CD4-positive, alpha-beta T cell treated with Interleukin-6 for 4 hours (primary cell): ENCODE data around the gene ADAMTS15.

Experiments
- DNase-seq: peaks from one replicate; pipeline ENCODE4 v3.0.0-alpha.2; 2020; ENCODE audit warnings: mixed read lengths

ADAMTS15 gene

DNA sequence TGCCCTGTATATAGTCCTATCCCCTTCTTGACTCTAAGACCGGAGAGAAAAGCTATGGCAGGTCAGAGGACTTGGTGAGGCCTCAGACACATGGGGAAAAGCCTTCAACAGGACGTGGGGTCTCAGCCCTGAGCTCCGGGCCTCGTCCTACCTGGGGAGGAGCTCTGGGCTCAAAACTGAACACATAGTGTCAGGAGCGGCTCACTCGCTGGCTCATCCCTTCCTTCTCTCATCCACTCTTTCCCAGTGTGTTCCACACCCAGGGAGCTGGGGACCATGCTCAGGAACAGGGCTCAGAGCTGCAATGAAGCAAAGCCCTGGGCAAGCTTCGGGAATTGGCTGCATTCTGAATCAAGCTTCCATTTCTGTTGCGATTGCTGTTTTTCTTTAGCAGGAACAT, 14.5 kb downstream of the ADAMTS15 start:
- no peak for DNase-seq

DNA sequence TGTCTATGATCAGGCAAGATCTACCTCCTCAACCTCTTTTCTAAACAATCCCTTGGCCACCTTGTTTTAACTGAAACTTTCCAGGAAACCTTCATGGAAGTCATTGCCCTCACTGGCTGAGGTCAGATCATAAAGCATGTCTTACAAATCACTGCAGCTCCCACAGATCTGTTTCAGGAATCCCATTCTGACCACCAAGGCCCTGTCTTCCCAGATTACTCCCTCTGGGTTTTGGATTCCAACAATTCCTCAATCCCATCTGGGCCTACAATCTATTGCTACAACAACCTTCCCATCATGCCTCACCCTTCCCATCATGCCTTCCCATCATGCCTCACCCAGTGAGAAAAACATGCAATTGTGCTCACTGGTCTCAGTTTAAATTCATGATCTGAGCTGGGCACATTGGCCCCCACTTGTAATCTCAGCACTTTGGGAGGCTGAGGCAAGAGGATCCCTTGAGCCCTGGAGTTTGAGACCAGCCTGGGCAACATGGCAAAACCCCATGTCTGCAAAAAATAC, 15.9 kb downstream of the ADAMTS15 start:
- no peak for DNase-seq

DNA sequence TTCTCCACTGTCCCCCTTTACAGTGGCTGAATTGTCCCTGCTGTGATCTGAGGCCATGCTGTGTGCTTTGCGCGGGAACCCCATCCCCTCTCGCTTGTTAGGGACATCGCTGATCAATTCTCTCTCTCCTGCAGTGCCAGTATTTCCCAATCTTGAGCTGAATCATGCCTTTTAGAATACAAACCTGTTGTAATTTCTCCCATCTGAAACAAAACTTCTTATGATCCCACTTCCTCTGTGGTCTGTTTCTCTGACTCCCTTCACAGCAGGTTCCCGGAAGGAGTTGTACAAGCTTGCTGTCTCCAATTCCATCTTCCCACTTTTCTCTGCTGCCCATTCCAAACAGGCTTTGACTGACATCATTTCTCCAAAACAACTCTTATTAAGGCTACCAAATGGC, 16.8 kb downstream of the ADAMTS15 start:
- no peak for DNase-seq

- no peak for DNase-seq
These were observed 18.9 kb downstream of the ADAMTS15 start for GRCh38 chr11:130467116-130467900.

DNA sequence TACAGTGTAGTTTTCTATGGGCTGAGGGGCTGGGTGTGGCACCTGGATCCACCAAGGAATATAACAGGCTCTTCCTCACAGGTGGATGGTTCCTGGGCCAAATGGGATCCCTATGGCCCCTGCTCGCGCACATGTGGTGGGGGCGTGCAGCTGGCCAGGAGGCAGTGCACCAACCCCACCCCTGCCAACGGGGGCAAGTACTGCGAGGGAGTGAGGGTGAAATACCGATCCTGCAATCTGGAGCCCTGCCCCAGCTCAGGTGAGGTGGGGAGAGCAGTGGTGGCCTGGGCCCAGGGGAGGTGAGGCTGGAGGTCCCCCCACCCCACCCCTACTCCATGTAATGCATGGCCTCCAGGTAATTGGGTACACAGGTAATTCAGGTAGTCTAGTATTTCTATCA, 20.7 kb downstream of the ADAMTS15 start:
- DNase-seq: no peak

GRCh38 chr11:130470832-130471706, 22.6 kb downstream of the ADAMTS15 start:
- DNase-seq: no peak

DNA sequence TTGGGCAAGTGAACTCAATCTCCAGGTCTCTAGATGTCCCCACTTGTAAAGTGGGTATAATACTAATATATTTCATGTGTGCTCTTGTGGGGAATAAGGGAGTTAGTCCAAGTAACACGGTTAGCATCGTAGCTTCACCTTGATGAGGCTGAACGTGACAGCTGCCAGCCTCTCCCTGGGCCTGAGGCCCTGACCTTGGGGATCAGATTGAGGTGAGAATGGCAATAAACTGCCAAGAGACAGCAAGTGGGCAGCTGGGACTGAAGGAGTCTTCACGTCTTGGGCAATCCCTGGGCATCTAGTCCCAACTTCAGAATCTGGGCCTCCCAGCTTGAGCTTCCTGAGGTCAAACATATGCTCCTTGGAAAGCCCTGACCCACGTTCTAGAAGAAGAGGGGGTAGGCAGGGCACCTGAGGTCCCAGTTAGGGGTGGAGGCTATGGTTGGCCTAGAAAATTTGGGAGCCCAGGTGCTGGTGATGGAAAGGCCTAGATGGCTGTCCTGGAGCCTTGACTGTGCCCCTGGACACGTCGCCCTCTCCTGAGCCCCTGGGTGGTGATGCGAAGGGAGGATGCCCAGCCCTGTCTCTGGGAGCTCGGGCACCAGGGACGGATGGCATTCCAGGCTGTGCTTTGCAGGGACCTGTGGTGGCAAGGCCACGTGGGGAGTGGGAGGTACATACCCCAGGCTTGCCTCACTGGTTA, 23.4 kb downstream of the ADAMTS15 start:
- no peak for DNase-seq

DNA sequence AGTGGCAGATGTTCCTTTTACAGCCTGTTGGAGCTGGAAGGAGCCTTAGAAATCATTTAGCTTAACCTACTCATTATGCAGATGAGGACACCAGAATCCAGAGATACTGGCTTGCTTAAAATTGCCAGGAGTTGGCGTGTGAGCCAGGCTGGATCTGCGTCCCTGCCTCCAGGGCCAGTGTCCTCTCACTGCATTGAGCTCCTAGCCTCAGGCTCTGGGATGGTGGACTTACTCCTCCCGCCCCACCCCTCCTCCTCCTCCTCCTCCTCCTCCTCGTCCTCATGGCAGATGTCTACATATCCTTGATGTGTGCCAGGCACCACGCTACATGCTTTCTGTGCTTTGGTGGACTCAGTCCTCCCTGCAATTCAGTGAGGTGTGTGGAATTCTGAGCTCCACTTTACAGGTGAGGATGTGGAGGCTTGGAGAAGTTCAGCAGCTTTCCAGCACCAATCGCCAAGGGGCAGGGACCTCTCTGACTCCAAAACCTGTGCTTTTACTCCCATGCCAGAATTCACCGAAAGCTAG, 24.1 kb downstream of the ADAMTS15 start:
- no peak for DNase-seq

- DNase-seq: no peak
These were observed 24.8 kb downstream of the ADAMTS15 start for GRCh38 chr11:130473056-130473794.

GRCh38 chr11:130473795-130474377, 25.4 kb downstream of the ADAMTS15 start:
- DNase-seq: no peak

GRCh38 chr11:130474637-130475400, 26.4 kb downstream of the ADAMTS15 start:
- DNase-seq: no peak

- DNase-seq: no peak
These were observed 27.1 kb downstream of the ADAMTS15 start for GRCh38 chr11:130475426-130476053.

GRCh38 chr11:130476200-130476921, 27.9 kb downstream of the ADAMTS15 start:
- no peak for DNase-seq

DNA sequence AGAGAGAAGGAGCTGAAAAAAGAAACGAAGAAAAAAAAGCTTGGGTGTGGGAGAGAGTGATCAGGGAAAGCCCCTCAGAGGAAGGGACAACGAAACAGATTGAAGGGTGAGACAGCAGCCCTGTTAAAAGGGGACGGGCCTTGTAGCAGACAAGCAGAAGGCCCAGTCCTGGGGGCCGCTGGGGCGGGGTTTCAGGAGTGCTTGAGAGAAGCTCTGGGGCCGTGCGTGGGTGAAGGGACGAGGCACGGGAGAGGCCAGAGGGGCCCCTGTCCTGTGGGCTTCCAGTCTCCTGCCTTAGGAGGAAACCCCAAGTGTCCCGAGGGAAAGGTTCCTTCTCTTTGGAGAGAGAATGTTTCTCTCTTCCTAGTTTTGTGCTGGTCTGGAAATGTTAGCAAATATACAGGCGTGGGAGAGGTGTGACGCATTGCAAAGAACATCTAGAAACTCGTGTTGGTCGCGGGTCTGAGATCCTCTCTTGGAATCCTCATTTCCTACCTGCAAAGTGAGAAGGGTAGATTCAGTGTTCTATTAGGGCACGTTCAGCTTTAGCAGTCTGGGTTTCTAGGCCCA, 28.6 kb downstream of the ADAMTS15 start:
- DNase-seq: no peak

- no peak for DNase-seq
These were observed 29.2 kb downstream of the ADAMTS15 start for GRCh38 chr11:130477586-130478203.

DNA sequence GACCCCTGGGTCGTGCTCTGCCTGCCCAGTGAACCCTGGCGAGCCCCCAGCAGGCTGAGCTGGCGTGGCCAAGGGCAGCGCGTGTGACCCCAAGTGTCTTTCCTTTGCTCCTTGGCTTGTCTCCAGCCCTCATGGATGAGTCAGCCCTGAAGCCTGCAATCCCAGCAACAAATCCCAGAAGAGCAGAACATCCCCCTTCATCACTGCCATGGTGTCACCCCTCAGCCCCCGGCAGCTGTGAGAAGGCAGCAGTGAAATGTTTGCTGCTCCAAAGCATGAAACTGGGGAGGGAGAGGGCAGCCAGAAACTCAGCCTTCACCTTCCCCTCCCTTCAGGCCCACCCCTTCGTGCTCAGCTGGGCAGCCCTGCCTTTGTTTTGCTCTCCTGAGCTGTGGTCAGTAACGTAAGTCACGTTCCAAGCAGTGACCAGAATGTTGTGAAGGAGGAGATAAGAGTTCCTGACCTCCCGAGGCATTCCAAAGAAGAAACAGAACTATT, 29.8 kb downstream of the ADAMTS15 start:
- DNase-seq: no peak

GRCh38 chr11:130478881-130479280, 30.4 kb downstream of the ADAMTS15 start:
- no peak for DNase-seq

DNA sequence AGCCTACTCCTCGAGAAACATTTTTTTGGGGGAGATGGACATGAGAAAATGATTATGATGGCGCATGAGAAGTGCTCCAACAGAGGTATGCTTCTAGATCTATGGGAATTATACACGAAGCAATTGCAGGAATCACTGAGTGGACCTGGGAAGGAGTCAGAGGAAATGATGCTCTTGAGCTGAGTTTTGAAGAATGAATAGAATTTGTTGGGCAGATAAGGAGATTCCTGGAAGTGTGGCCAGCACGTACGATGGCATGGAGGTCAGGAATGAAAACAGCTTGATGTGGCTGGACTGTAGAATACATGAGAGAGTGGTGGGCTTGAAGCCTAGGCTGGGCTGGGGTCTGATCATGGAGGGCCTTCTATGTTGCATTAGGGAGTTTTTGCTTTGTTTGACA, 31.7 kb downstream of the ADAMTS15 start:
- no peak for DNase-seq

GRCh38 chr11:130480711-130481140, 32.3 kb downstream of the ADAMTS15 start:
- no peak for DNase-seq
